ENCODE results near the gene HIBCH. TPM values are rescaled to one million over a fixed set of nuclear protein-coding genes. Genes with fewer than 3 reads are reported as not detected.
A peak's percentile ranks its signal among the peaks of the same experiment; 100 is the strongest.

Gene HIBCH
- total and polyA plus RNA-seq, 2 donors (not counting 3 experiments of a cell fraction or from before 2014, with no cell fraction given) = 6.4 to 24.7 TPM

- Histone ChIP-seq H3K4me2 (ENCODE audit: insufficient read depth, low read length) (no peak overlapping the region), H3K27ac (ENCODE audit: insufficient read depth, low read depth, low read length) (no peak overlapping the region), H3K4me3 (replicated peaks in 1 of 3; ENCODE audit: insufficient read depth in 1 of 3, low read depth in 1 of 3, low read length in 3 of 3) (no peak overlapping the region), H2AFZ (ENCODE audit: low read depth, low read length) (no peak overlapping the region), H3K9me1 (replicated peaks; ENCODE audit: control insufficient read depth, extremely low read depth, insufficient read depth, low read length) (no peaks in the 10 kb centered on the region), H3K36me3 (ENCODE audit: control insufficient read depth in 2 of 2, extremely low read depth in 1 of 2, insufficient read depth in 2 of 2, low read length in 2 of 2) (no peaks in the 10 kb centered on the region), H4K20me1 (replicated peaks; ENCODE audit: control insufficient read depth, extremely low read depth, insufficient read depth, low read length) (no peaks in the 10 kb centered on the region), H3K9ac (replicated peaks; ENCODE audit: extremely low read depth, insufficient read depth, low read length) (no peak overlapping the region), H3K79me2 (ENCODE audit: control insufficient read depth, insufficient read depth, low read length) (no peaks in the 10 kb centered on the region), H3K9me3 (replicated peaks; ENCODE audit: control insufficient read depth, insufficient read depth, low read length) (no peaks in the 10 kb centered on the region), H3K27me3 (ENCODE audit: control insufficient read depth in 2 of 2, insufficient read depth in 2 of 2, low read length in 2 of 2) (no peaks in the 10 kb centered on the region), H3K4me1 (ENCODE audit: control insufficient read depth, extremely low read depth, insufficient read depth, low read length) (peaks cover 8% of the 10 kb centered on the region)
- no TSS peak for BruUV-seq (replicated peaks)
- no peak for FAIRE-seq
- ChIA-PET CTCF (interaction anchor here (0.6 to 3.2 kb wide), 28 partner anchors 9 to 476 kb away, joined by 3 to 27 read pairs (median 4); partner anchors contain the start of genes HIBCH and INPP1), POLR2A (no interaction called here)
- dilution Hi-C loops (cut with MboI; ENCODE audit: extremely low pct_ligation_motif_present, low sequenced_read_pairs) = no loop called here
- DNase-seq (ENCODE audit: low read depth, low spot score) = peak; percentile 40
- TF ChIP-seq GATA2 (IDR thresholded peaks at IDR 0.05; ENCODE audit: insufficient read depth, insufficient read length, low read depth, low read length) (no peak), CTCF (IDR thresholded peaks at IDR 0.05; ENCODE audit: extremely low read depth in 1 of 2, insufficient read depth in 1 of 2, low read depth in 1 of 2, low read length in 2 of 2) (peak in 1 of 2 donors; percentile 7)
- intact Hi-C loops (cut with micrococcal nuclease) = loop anchor here (1.0 to 2.0 kb wide), 2 partner anchors 44 to 182 kb away; no protein-coding TSS in a partner anchor
Observed at GRCh38 chr2:190328573-190329147, 9.0 kb upstream of the HIBCH start.

- Histone ChIP-seq H3K9me1 (replicated peaks; ENCODE audit: control insufficient read depth, extremely low read depth, insufficient read depth, low read length) (no peaks in the 10 kb centered on the region), H3K9ac (replicated peaks; ENCODE audit: extremely low read depth, insufficient read depth, low read length) (no peak overlapping the region), H3K27me3 (ENCODE audit: control insufficient read depth in 2 of 2, insufficient read depth in 2 of 2, low read length in 2 of 2) (no peaks in the 10 kb centered on the region), H2AFZ (ENCODE audit: low read depth, low read length) (no peak overlapping the region), H3K9me3 (replicated peaks; ENCODE audit: control insufficient read depth, insufficient read depth, low read length) (no peaks in the 10 kb centered on the region), H3K4me3 (replicated peaks in 1 of 3; ENCODE audit: insufficient read depth in 1 of 3, low read depth in 1 of 3, low read length in 3 of 3) (no peak overlapping the region), H3K79me2 (ENCODE audit: control insufficient read depth, insufficient read depth, low read length) (no peaks in the 10 kb centered on the region), H3K4me2 (ENCODE audit: insufficient read depth, low read length) (no peak overlapping the region), H3K36me3 (ENCODE audit: control insufficient read depth in 2 of 2, extremely low read depth in 1 of 2, insufficient read depth in 2 of 2, low read length in 2 of 2) (no peaks in the 10 kb centered on the region), H3K4me1 (ENCODE audit: control insufficient read depth, extremely low read depth, insufficient read depth, low read length) (peaks cover 2% of the 10 kb centered on the region), H4K20me1 (replicated peaks; ENCODE audit: control insufficient read depth, extremely low read depth, insufficient read depth, low read length) (no peaks in the 10 kb centered on the region), H3K27ac (ENCODE audit: insufficient read depth, low read depth, low read length) (no peak overlapping the region)
- DNase-seq (ENCODE audit: low read depth, low spot score) (no peak), FAIRE-seq (no peak)
- dilution Hi-C loops (cut with MboI; ENCODE audit: extremely low pct_ligation_motif_present, low sequenced_read_pairs) = no loop called here
- ChIA-PET POLR2A (no interaction called here), CTCF (interaction anchor here (0.7 to 3.2 kb wide), 15 partner anchors 8 to 453 kb away, joined by 3 to 27 read pairs (median 6); partner anchors contain the start of genes HIBCH and INPP1)
- no TSS peak for BruUV-seq (replicated peaks)
- TF ChIP-seq MAX (IDR thresholded peaks at IDR 0.05; ENCODE audit: insufficient read depth, insufficient read length) (no peak), POLR2AphosphoS5 (IDR thresholded peaks at IDR 0.05; ENCODE audit: insufficient read depth, low read depth, low read length) (no peak), EZH2 (IDR thresholded peaks at IDR 0.05; ENCODE audit: borderline replicate concordance, low read depth, low read length, severe bottlenecking) (no peak), JUN (IDR thresholded peaks at IDR 0.05; ENCODE audit: borderline replicate concordance, insufficient read depth, insufficient read length, low read depth) (no peak), CTCF (IDR thresholded peaks at IDR 0.05; ENCODE audit: extremely low read depth in 1 of 2, insufficient read depth in 1 of 2, low read depth in 1 of 2, low read length in 2 of 2) (no peak), POLR2A (IDR thresholded peaks at IDR 0.05; ENCODE audit: low read depth, low read length) (no peak), GATA2 (IDR thresholded peaks at IDR 0.05; ENCODE audit: insufficient read depth, insufficient read length, low read depth, low read length) (no peak), FOS (IDR thresholded peaks at IDR 0.05; ENCODE audit: borderline replicate concordance, insufficient read depth, low read length) (no peak), MYC (IDR thresholded peaks at IDR 0.05; ENCODE audit: low read depth, low read length) (no peak)
- intact Hi-C loops (cut with micrococcal nuclease) = loop anchor here (1.0 to 2.0 kb wide), 2 partner anchors 44 to 183 kb away; no protein-coding TSS in a partner anchor
Observed at GRCh38 chr2:190327867-190328572, 8.4 kb upstream of the HIBCH start.
